Brain pericyte (primary cell): ENCODE measurements around the gene CACNA1C.
A peak's percentile ranks its signal among the peaks of the same experiment; 100 is the strongest.

Experiments used
- DNase-seq: peaks from one replicate; pipeline ENCODE4 v3.0.0-alpha.2; 2012; ENCODE audit warnings: low read depth, low spot score

Gene CACNA1C

GRCh38 chr12:2588345-2588744, 535.6 kb downstream of the CACNA1C start:
- DNase-seq: no peak

DNA sequence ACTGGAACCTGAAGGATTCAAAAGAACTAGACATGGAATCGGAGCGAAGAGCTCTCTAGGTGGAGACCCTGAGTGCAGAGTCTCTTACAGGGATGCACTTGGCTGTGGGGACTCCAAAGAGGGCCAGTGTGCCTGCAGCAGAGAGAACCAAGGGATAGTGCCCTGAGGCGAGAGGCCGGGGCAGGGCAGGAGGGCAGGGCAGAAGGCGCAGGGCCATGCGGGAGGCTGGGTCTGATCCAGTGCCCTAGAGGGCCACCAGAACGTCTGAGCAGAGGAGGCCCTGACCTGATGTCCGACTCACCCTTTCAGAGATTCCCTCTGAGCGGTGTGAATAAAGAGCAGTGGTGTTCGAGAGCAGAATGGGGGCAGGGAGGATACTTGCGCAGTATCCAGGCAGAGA, 536.6 kb downstream of the CACNA1C start:
- DNase-seq: no peak

GRCh38 chr12:2593045-2593444, 540.3 kb downstream of the CACNA1C start:
- DNase-seq: no peak

DNA sequence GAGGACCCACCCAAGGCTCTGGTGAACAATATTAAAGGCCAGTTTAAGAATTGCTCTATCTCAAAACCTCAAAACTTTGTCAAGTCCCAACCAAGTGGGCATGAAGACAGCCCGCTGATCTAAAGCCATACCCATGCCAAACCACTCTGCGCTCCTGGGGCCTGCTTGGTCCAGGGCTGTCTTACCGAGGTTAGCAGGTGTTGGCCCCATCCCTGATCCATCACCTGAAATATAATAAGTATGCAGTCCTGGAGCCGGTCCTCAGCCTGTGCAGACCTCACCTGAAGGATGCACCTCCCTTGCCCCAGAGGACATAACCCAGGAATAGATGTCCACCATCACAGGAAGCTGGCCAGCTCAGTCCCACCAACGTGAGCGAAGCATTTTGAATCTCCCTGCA, 543.7 kb downstream of the CACNA1C start:
- DNase-seq: no peak

- no peak for DNase-seq
Observed at GRCh38 chr12:2605301-2605700, 552.5 kb downstream of the CACNA1C start.

GRCh38 chr12:2606186-2606910, 553.6 kb downstream of the CACNA1C start:
- no peak for DNase-seq

DNA sequence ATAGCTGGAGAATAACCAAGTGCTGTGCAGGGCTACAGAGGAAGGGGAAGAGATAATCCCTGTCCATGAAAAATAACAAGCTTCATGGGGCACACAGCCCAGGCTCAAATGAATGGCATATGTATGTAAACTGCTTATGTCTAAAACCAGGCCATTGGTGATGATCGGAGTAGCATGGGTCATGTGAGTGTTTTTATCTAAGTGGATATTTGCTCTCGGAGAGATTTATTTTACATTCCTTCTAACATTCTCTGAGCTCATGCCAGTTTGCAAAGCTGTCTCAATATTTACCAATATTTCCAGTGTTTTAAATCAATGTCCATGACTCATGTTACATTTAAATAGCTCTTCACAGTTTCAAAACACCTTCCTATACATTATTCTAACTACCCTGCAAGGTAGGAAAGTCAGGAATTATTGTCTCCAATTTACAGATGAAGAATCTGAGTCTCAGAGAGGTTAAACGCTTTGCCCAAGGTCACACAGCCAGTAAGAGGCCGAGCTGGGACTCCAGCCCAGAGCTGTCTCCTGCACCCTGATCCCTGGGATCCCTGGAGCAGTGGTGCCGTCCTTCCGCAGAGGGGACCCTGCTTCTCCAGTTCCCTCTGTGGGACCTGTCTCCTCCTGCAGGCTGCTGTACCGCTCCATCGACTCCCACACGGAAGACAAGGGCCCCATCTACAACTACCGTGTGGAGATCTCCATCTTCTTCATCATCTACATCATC, 555.3 kb downstream of the CACNA1C start:
- no peak for DNase-seq

DNA sequence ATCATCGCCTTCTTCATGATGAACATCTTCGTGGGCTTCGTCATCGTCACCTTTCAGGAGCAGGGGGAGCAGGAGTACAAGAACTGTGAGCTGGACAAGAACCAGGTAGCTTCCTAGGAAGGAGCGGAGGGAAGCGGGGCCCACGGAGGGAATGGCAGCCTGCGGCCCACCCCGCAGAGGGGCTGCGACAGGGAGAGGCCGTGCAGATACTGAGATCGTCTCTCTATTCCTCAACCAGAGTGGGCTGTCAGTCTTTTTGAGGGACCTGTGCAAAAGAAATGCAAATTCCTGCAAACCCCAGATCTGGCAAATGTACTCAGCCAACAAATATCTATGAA, 555.8 kb downstream of the CACNA1C start:
- no peak for DNase-seq

GRCh38 chr12:2609020-2609419, 556.2 kb downstream of the CACNA1C start:
- DNase-seq: no peak

GRCh38 chr12:2610358-2610757, 557.6 kb downstream of the CACNA1C start:
- DNase-seq: no peak

GRCh38 chr12:2613326-2614073, 560.7 kb downstream of the CACNA1C start:
- peak; percentile 91 for DNase-seq

GRCh38 chr12:2614341-2614740, 561.6 kb downstream of the CACNA1C start:
- no peak for DNase-seq

GRCh38 chr12:2615665-2616402, 563.0 kb downstream of the CACNA1C start:
- peak; percentile 74 for DNase-seq

- no peak for DNase-seq
Observed at GRCh38 chr12:2616763-2617162, 564.0 kb downstream of the CACNA1C start.

- DNase-seq: no peak
Observed at GRCh38 chr12:2617365-2617764, 564.6 kb downstream of the CACNA1C start.

DNA sequence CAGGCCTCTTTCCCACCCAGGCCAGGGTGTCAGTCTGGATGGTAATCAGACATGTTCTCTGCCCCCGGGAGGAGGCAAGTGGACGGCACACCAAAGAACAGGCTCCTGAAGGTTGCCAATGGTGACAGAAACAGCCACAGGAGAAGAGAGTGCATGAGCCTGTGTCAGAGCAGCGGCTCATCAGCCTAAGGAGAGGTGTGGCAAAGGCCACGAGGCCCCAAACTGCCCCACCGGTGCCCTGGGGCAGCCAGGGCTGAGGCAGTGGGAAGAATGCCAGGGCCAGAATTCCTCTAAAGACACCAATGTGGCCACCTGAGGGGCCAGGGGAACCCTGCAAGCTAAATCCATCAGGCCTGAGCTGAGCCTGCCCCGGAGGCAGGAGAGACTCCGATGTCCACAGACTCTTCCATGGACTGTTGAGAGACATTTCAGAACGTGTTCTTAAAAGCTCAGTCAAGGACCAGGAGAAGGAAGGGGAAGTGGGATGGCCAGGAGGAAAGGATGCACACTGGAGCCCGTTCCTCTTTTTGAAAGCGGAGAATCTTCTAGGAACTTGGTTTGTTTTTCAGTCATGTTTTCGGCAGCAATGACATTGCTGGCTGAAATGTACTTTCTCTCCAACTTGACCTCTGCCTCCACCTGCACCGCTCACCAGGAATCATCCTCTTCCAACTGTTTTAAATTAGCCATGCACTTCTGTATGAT, 565.7 kb downstream of the CACNA1C start:
- DNase-seq: no peak

DNA sequence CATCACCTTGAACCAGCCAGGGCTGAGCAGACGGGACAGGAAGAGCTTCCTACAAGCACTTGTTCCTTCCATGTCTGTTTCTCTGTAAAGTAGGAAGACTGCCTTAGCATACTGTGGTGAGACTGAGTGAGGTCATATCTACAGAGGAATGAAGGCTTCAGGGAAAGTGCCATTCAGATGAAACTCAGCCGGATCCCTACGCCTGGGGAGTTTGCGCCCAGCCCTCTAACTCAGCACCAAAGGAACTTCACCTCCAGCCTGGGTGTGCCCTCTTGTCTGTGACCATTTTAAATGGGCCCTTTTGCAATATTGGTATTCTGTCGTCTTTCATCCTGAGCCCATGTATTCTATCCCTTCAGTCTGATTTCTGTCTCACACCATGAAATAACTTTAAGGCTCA, 566.3 kb downstream of the CACNA1C start:
- no peak for DNase-seq

- DNase-seq: no peak
Observed at GRCh38 chr12:2622460-2622859, 569.7 kb downstream of the CACNA1C start.

DNA sequence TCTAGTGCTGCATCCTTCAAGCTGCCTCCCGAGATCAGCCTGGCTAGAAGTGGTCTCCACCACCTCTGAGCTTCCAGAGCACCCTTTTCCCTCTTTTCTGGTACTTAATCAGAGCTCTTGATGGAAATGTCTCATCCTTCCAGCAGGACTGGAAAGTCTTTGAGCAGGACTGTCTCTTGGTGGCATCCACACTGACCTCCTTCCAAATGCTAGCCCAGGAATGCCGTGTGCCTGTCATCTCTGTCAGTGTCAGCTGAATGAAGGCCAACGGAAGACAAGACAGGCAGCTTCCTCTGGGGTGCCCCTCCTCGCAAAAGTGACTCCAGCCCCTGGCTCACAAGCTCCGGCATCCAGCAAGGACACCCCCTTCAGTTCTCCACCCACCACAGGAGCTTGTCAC, 570.7 kb downstream of the CACNA1C start:
- DNase-seq: no peak

- no peak for DNase-seq
Observed at GRCh38 chr12:2624543-2625288, 571.9 kb downstream of the CACNA1C start.

GRCh38 chr12:2625289-2625612, 572.5 kb downstream of the CACNA1C start:
- DNase-seq: no peak
